Endothelial cell of umbilical vein (primary cell): ENCODE data around the gene ZFPM1. TPM values are rescaled to one million over a fixed set of nuclear protein-coding genes. Genes with fewer than 3 reads are reported as not detected.

Experiments used
- BruUV-seq: library from RNA; stranded (reverse); fragments of 400-500 nt; replicated peaks from 2 replicates; lab custom pipeline; 2021; lab: Mats Ljungman, UMichigan
- CTCF ChIA-PET: fragments of 300-600, 350-600 bp; sonication (Branson Sonifier 250); formaldehyde crosslinking; loops from one replicate; lab custom pipeline; 2021; ENCODE audit warnings: antibody characterized with exemption, inconsistent platforms; lab: Charles Lee
- POLR2A ChIA-PET: fragments of 300-600, 350-600 bp; sonication (Branson Sonifier 250); formaldehyde crosslinking; loops from one replicate; lab custom pipeline; 2021; ENCODE audit warnings: antibody characterized with exemption, inconsistent platforms; lab: Charles Lee
- DNase-seq: peaks from one replicate; pipeline ENCODE4 v3.0.0-alpha.2; 2011; ENCODE audit warnings: low read depth, low spot score
- FAIRE-seq: peaks from 2 replicates; lab custom pipeline; 2011; peaks lifted over from hg19 to GRCh38; lab: Jason Lieb, UNC
- H2AFZ ChIP-seq: 2 replicates; pipeline ENCODE4 v1.6.0; 2012; ENCODE audit warnings: low read depth, low read length, control low read depth, inconsistent platforms
- H3K27ac ChIP-seq: 2 replicates; pipeline ENCODE4 v1.5.1; 2011; ENCODE audit warnings: low read depth, mild to moderate bottlenecking, control low read depth, low read length, moderate library complexity; ENCODE audit not compliant: insufficient read depth
- H3K27me3 ChIP-seq, 2 experiments: 2 replicates each; pipeline versions ENCODE4 v1.6.0 to v1.6.1; 2011; ENCODE audit warnings: low read length in 2 of 2, mixed read lengths in 1 of 2; ENCODE audit not compliant: control insufficient read depth in 2 of 2, insufficient read depth in 2 of 2
- H3K36me3 ChIP-seq, 2 experiments: 2 replicates in 1 of 2; 3 replicates in 1 of 2; pipeline ENCODE4 v1.5.1; 2011; ENCODE audit warnings: low read length in 2 of 2, mild to moderate bottlenecking in 1 of 2, moderate library complexity in 1 of 2; ENCODE audit not compliant: control insufficient read depth in 2 of 2, insufficient read depth in 2 of 2; ENCODE audit errors: extremely low read depth in 1 of 2
- H3K4me1 ChIP-seq: 3 replicates; pipeline ENCODE4 v1.5.1; 2011; ENCODE audit warnings: mild to moderate bottlenecking, low read length; ENCODE audit not compliant: control insufficient read depth, insufficient read depth; ENCODE audit errors: extremely low read depth
- H3K4me2 ChIP-seq: 2 replicates; pipeline ENCODE4 v1.6.1; 2011; ENCODE audit warnings: low read length, control low read depth, mixed read lengths; ENCODE audit not compliant: insufficient read depth
- H3K4me3 ChIP-seq, 3 experiments: fragments of 200-600 bp in 1 of 3; sonication (generic), shearing (Covaris generic) in 1 of 3; replicated peaks in 1 of 3; 2 replicates each; pipeline ENCODE4 v1.5.1; 2011 to 2016; ENCODE audit warnings: control low read depth in 3 of 3, low read length in 3 of 3, mild to moderate bottlenecking in 2 of 3, inconsistent platforms in 1 of 3, low read depth in 1 of 3, moderate library complexity in 1 of 3; ENCODE audit not compliant: insufficient read depth in 1 of 3
- H3K79me2 ChIP-seq: 2 replicates; pipeline ENCODE4 v1.6.0; 2012; ENCODE audit warnings: low read length, inconsistent platforms; ENCODE audit not compliant: control insufficient read depth, insufficient read depth
- H3K9ac ChIP-seq: replicated peaks from 2 replicates; pipeline ENCODE3; 2011; ENCODE audit warnings: low read length, control low read depth; ENCODE audit not compliant: insufficient read depth; ENCODE audit errors: extremely low read depth
- H3K9me1 ChIP-seq: replicated peaks from 3 replicates; pipeline ENCODE4 v1.6.0; 2011; ENCODE audit warnings: mild to moderate bottlenecking, low read length; ENCODE audit not compliant: control insufficient read depth, insufficient read depth; ENCODE audit errors: extremely low read depth
- H3K9me3 ChIP-seq: replicated peaks from 2 replicates; pipeline ENCODE4 v1.5.1; 2012; ENCODE audit warnings: low read length, inconsistent platforms; ENCODE audit not compliant: control insufficient read depth, insufficient read depth
- H4K20me1 ChIP-seq: replicated peaks from 2 replicates; pipeline ENCODE3; 2011; ENCODE audit warnings: mild to moderate bottlenecking, low read length; ENCODE audit not compliant: control insufficient read depth, insufficient read depth; ENCODE audit errors: extremely low read depth
- EZH2 ChIP-seq: IDR thresholded peaks from 2 replicates; pipeline ENCODE4 v1.6.1; 2012; ENCODE audit warnings: borderline replicate concordance, low read depth, mild to moderate bottlenecking, moderate library complexity, low read length, inconsistent platforms; ENCODE audit not compliant: severe bottlenecking
- FOS ChIP-seq: IDR thresholded peaks from 2 replicates; pipeline ENCODE4 v1.6.1; 2011; ENCODE audit warnings: mild to moderate bottlenecking, low read length, moderate library complexity, borderline replicate concordance; ENCODE audit not compliant: insufficient read depth
- GATA2 ChIP-seq: IDR thresholded peaks from 2 replicates; pipeline ENCODE4 v1.7.0; 2011; ENCODE audit warnings: low read depth, mild to moderate bottlenecking, moderate library complexity, mixed read lengths, low read length; ENCODE audit not compliant: insufficient read length, insufficient read depth
- JUN ChIP-seq: IDR thresholded peaks from 2 replicates; pipeline ENCODE4 v1.6.1; 2011; ENCODE audit warnings: borderline replicate concordance, low read depth; ENCODE audit not compliant: insufficient read length, insufficient read depth
- MYC ChIP-seq: IDR thresholded peaks from one replicate; pipeline ENCODE4 v1.6.1; 2011; ENCODE audit warnings: mild to moderate bottlenecking, low read depth, low read length
- POLR2A ChIP-seq: IDR thresholded peaks from 2 replicates; pipeline ENCODE4 v1.6.1; 2012; ENCODE audit warnings: low read depth, mild to moderate bottlenecking, control low read depth, low read length
- POLR2AphosphoS5 ChIP-seq: IDR thresholded peaks from 2 replicates; pipeline ENCODE4 v1.6.1; 2012; ENCODE audit warnings: low read depth, mild to moderate bottlenecking, control low read depth, low read length, moderate library complexity; ENCODE audit not compliant: insufficient read depth
- dilution Hi-C: fragments of 300-500 bp; cut with MboI; formaldehyde crosslinking; loops from one replicate; pipeline ENCODE4 v1.15.0; 2019; ENCODE audit warnings: low sequenced_read_pairs; ENCODE audit not compliant: extremely low pct_ligation_motif_present
- intact Hi-C: fragments of 100-400 bp; cut with micrococcal nuclease; formaldehyde crosslinking; loops from one replicate; pipeline ENCODE4 v1.10.0; 2022
- polyA plus RNA-seq, 4 experiments: library from polyadenylated mRNA; depleted of rRNA in 3 of 4; stranded (reverse) in 3 of 4; unstranded in 1 of 4; fragments of >200 nt; gene quantifications; 2 replicates each; pipeline versions ENCODE4 v1.2.1 to v1.2.3, GENCODE V29; 2011 to 2012; ENCODE audit warnings: missing spikeins in 1 of 4
- total RNA-seq: library from RNA; stranded (reverse); gene quantifications from 2 replicates; pipeline ENCODE4 v1.2.3, GENCODE V29; 2021
- TF ChIP-seq, protein P1 (sequence below): IDR thresholded peaks from 2 replicates; pipeline ENCODE4 v1.6.1; 2011; ENCODE audit not compliant: insufficient read depth, insufficient read length
- TF ChIP-seq, protein P2 (sequence below), 2 donors: IDR thresholded peaks; 1 replicate in 1 of 2; 2 replicates in 1 of 2; pipeline ENCODE4 v1.5.1; 2011; ENCODE audit warnings: low read length in 2 of 2, mild to moderate bottlenecking in 2 of 2, moderate library complexity in 2 of 2, control low read depth in 1 of 2, inconsistent platforms in 1 of 2, low read depth in 1 of 2; ENCODE audit not compliant: insufficient read depth in 1 of 2; ENCODE audit errors: extremely low read depth in 1 of 2

ZFPM1 gene
- total and polyA plus RNA-seq, 2 donors (not counting 3 experiments of a cell fraction or from before 2014, with no cell fraction given) = 0.37 to 7.5 TPM

DNA sequence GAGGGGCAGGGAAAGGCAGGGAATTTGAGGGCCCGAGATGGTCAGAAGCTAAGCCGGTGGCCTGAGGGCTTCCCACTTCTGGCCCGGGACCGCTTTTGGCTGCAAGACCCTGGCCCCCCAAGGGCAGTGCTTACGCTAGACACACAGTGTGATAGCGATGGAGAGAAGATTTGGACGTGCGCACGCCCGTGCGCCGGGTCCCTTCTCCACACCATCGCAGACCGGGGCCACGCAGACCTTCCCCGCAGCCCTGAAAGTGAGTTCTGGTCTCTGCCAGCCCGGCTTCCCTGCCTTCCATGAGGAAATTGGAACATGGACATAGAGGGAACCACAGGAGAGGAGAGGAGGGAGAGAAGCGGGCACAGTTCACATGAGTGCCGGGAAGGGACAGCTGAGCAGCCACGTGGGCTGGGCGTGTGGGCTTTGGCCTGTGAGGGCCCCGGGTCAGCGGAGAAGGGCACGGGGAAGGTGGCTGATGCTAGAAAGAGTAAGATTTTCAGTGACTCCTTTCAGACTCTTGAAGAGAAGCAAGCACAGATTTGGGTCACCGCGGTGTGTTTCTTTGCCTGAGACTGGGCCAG lies 23.8 kb downstream of the ZFPM1 start:
- no TSS peak for BruUV-seq
- Histone ChIP-seq H4K20me1 (no peaks in the 10 kb centered on the region), H3K36me3 (no peaks in the 10 kb centered on the region), H3K9me3 (no peaks in the 10 kb centered on the region), H3K4me1 (peaks cover 6% of the 10 kb centered on the region), H3K9ac (no peak overlapping the region), H3K79me2 (peaks cover 3% of the 10 kb centered on the region), H3K4me2 (no peak overlapping the region), H2AFZ (no peak overlapping the region), H3K4me3 (no peak overlapping the region), H3K9me1 (no peaks in the 10 kb centered on the region), H3K27ac (no peak overlapping the region), H3K27me3 (no peaks in the 10 kb centered on the region)
- DNase-seq (no peak), FAIRE-seq (no peak)
- POLR2A ChIA-PET = no interaction called here
- CTCF ChIA-PET = no interaction called here
- TF ChIP-seq, protein P1, sequence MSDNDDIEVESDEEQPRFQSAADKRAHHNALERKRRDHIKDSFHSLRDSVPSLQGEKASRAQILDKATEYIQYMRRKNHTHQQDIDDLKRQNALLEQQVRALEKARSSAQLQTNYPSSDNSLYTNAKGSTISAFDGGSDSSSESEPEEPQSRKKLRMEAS = no peak
- no peak for TF ChIP-seq GATA2
- TF ChIP-seq POLR2A = no peak
- TF ChIP-seq JUN = no peak
- TF ChIP-seq, protein P2, sequence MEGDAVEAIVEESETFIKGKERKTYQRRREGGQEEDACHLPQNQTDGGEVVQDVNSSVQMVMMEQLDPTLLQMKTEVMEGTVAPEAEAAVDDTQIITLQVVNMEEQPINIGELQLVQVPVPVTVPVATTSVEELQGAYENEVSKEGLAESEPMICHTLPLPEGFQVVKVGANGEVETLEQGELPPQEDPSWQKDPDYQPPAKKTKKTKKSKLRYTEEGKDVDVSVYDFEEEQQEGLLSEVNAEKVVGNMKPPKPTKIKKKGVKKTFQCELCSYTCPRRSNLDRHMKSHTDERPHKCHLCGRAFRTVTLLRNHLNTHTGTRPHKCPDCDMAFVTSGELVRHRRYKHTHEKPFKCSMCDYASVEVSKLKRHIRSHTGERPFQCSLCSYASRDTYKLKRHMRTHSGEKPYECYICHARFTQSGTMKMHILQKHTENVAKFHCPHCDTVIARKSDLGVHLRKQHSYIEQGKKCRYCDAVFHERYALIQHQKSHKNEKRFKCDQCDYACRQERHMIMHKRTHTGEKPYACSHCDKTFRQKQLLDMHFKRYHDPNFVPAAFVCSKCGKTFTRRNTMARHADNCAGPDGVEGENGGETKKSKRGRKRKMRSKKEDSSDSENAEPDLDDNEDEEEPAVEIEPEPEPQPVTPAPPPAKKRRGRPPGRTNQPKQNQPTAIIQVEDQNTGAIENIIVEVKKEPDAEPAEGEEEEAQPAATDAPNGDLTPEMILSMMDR (IDR thresholded peaks at IDR 0.05; ENCODE audit: extremely low read depth in 1 of 2, insufficient read depth in 1 of 2, low read depth in 1 of 2, low read length in 2 of 2) = no peak
- no peak for TF ChIP-seq FOS
- no peak for TF ChIP-seq POLR2AphosphoS5
- TF ChIP-seq MYC = no peak
- TF ChIP-seq EZH2 = no peak
- dilution Hi-C loops = no loop called here
- intact Hi-C loops = no loop called here
